Aortic smooth muscle cell (primary cell): ENCODE results near the gene TGFBI. TPM values are rescaled to one million over a fixed set of nuclear protein-coding genes. Genes with fewer than 3 reads are reported as not detected.

Source experiments
- total RNA-seq: library from RNA; depleted of rRNA; stranded (reverse); fragments of >200 nt; gene quantifications from 2 replicates; pipeline ENCODE4 v1.2.3, GENCODE V29; 2014

The TGFBI gene
- 483 and 730 TPM in 2 replicates for total RNA-seq

GRCh38 chr5:136028782-136029742, at the start of gene TGFBI:
Gene TGFBI, plus strand, starts transcription at chr5:136028988. Its CDS starts 68 bp downstream, at chr5:136029056.

Other genes starting within 250 kb of the TGFBI start
- not detected in 2 replicates for gene SLC25A48, start 194.3 kb upstream of the TGFBI start, total RNA-seq
- gene IL9, start 133.1 kb upstream of the TGFBI start, total RNA-seq, result not detected in 2 replicates
- not detected in 2 replicates for gene LECT2, start 74.0 kb upstream of the TGFBI start, total RNA-seq
- 38.8 and 40.2 TPM in 2 replicates for gene SMAD5, start 103.9 kb downstream of the TGFBI start, total RNA-seq
- not detected in 2 replicates for gene SMIM32, start 164.2 kb downstream of the TGFBI start, total RNA-seq